HG03442 (cell line): ENCODE measurements around the gene CPSF2.
"Not testable (repeated sequence)": the region's sequence is repeated elsewhere in the genome, so short reads cannot be mapped to it uniquely, and the experiment has no call there.

Experiments used
- ATAC-seq: cut with Tn5 transposase; IDR thresholded peaks from one replicate; pipeline ENCODE4 v1.9.1; 2021; ENCODE audit warnings: mild to moderate bottlenecking, moderate library complexity; ENCODE audit not compliant: unreplicated experiment

CPSF2 gene

DNA sequence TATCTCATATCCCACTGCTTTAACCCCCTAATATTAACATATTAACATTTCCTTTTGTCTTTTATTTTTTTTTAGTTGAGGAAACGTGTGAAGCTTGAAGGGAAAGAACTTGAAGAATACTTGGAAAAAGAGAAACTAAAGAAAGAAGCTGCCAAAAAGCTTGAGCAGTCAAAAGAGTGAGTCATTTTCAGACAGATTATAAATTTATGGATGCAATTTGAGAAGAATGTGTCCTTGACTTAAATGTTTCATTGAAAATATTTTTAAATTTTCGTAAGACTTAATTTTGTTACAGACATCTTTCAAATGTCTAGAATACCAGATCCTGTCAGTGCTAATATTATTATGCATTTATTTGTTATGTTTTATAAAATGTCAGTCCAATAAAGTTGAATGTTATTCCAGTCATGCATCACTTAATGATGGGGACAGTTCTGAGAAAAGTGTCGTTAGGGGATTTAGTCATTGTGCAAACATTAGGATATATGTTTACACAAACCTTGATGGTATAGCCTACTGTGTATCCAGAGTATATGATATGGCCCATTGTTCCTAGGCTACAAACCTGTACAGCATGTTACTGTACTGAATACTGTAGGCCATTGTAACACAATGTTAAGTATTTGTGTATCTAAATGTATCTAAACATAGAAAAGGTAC lies 32.6 kb downstream of the CPSF2 start:
- no peak for ATAC-seq

GRCh38 chr14:92160619-92161018 lies 38.9 kb downstream of the CPSF2 start:
- ATAC-seq, result no peak

DNA sequence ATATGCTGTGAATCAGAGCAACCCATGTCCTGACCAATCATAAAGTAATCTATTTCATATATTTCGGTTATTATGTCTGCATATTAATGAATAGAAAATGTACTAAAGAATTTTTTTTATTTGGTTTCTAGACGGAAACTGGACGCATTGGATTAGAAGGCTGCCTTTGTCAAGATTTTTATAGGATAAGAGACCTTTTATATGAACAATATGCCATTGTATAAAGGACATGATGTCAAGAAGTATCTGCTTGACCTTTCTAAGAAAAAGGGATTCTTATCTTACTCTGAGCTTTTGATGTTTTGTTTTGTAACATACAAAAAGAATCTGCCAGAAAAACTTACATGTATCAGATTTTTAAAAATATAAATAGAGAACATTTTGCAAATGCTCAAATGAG lies 39.8 kb downstream of the CPSF2 start:
- no peak for ATAC-seq

DNA sequence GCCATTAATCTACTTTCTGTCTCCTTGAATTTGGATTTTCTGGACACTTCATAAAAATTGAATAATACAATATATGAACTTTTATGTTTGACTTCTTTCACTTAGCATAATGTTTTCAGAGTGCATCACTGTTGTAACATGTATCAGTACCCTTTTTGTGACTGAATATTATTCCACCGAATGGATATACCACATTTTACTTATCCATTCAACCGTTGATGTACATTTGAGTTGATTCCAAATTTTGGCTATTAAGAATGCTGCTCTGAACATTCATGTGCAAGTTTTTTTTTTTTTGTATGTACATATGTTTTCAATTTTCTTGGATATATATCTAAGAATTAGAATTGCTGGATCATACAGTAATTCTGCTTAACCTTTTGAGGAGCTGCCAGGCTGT lies 43.2 kb downstream of the CPSF2 start:
- ATAC-seq, result no peak

- no peak for ATAC-seq
These were observed 51.9 kb downstream of the CPSF2 start for GRCh38 chr14:92173668-92174067.

DNA sequence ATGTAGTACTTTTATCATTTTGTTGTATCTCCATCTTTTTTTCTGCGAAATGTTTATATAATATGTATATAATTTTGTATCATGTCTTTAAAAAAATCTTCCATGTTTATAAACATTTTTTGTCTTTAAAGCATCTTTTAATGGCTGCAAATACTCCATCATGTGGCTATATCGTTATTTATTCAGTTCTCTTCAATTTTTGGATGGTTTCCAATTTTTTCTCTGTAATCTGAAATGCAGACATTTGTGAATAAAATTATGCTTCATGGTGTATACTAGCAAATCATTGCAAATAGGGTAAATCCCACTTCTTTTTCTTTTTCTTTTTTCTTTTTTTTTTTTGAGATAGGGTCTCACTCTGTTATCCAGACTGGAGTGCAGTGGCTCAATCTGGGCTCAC lies 54.0 kb downstream of the CPSF2 start:
- no peak for ATAC-seq

DNA sequence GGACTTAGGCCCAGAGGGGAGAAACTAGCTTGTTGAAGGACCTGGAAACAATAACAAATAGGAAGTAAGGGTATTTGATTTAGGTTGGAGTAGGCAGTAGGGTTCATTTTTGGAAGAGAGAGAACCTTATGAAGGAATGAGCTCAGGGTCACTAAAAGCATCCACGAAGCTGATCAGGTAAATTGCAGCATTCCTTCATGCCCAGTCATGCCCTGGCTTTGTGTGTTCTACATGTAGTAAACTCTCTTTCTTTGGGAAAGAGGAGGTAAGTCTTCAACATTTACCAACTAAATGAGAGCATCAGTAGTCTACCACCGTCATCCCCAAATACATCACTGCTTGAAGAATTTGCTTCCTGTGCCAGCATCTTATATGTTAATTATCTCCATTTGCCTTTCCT lies 54.7 kb downstream of the CPSF2 start:
- no peak for ATAC-seq

GRCh38 chr14:92179178-92179577 lies 57.4 kb downstream of the CPSF2 start:
- not testable (repeated sequence) for ATAC-seq

DNA sequence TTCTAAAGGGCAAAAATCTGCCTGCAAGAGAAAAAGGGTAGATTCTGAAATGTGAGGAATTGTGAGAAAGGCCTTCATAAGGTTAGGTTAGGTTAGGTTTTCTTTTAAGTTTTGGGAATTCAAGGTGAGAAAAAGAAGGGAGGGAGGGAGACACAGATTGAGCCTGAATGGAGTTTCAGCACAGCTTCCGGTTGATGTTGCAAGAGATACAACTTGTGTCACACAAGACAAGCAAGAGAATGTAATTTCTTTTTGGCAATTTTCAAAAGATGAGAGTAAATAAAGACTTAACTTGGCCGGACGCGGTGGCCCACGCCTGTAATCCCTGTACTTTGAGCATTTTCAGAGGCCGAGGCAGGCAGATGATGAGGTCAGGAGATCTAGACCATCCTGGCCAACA lies 63.8 kb downstream of the CPSF2 start:
- ATAC-seq, result no peak

- not testable (repeated sequence) for ATAC-seq
These were observed 65.8 kb downstream of the CPSF2 start for GRCh38 chr14:92187616-92188015.

DNA sequence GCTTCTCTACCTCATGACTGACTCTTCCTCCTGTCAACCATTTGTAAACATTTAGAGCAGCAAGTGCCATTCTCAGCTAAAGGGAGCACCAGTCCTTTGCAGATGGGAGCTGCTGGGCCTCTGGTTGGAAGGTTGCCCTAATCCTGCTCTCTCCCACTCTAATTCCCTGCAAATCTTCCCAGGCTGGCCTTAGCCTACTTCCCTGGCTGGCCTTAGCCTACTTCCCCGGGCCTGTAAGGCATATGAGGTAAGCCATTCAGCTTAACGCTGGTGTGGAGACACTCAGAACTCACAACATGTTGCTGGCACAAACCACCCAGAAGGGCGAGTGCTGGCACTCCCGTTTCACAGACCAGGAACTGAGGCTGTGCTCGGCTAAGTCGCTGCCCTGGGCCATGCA lies 69.0 kb downstream of the CPSF2 start:
- no peak for ATAC-seq

DNA sequence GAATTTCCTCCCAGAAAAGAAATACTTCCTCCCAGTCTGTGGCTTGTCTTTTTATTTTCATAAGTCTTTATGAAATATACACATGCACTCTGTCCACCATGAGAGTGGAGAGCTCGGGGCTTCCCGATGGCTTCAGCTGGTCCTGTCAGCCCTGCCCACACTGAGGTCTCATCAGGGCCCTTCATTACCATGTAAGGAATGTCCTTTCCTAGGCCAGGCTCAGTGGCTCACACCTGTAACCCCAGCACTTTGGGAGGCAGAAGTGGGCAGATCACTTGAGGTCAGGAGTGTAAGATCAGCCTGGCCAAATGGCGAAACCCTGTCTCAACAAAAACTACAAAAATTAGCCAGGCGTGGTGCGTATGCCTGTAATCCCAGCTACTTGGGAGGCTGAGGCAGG lies 77.0 kb downstream of the CPSF2 start:
- no peak for ATAC-seq

DNA sequence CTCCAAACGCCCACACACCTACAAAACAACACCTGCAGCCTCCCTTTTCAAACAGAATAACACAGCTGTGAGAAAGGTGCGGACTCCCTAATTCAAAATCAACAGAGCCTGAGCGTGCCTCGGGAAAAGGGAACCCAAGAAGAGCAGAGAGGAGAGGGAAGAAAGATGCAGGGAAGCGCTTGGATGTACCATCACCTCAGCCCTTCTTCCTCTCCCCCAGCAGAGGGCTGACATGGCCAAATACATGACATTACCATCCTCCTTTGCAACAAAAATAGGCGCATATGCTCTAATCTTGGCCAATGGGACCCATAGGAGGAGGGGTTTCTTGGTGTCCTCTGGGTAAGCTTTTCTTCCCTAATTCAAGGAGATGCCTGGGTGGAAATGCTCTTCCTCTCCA lies 78.0 kb downstream of the CPSF2 start:
- ATAC-seq, result no peak

DNA sequence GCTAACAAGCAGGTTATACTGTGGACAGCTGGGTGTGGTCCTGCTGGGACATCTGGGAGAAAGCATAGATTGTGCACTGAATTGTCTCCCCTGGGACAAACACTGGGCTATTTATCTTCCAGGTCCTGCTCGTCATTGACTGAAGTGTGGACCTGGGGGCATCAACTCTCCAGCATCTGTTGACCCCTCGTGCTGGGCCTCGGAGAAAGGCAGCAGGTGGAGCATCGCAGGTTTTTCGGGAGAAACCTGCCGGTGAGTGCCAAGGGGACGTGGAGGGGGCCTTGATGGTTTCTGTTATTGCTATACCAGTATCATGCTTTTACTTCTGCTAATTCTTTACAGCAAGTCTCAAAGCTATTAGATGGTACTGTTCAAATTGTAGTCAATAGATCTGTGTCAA lies 81.3 kb downstream of the CPSF2 start:
- no peak for ATAC-seq

GRCh38 chr14:92204792-92205191 lies 83.0 kb downstream of the CPSF2 start:
- ATAC-seq, result no peak

GRCh38 chr14:92207012-92207927 lies 85.5 kb downstream of the CPSF2 start:
- no peak for ATAC-seq

- no peak for ATAC-seq
These were observed 86.1 kb downstream of the CPSF2 start for GRCh38 chr14:92207928-92208265.

- no peak for ATAC-seq
These were observed 87.4 kb downstream of the CPSF2 start for GRCh38 chr14:92209141-92209540.

DNA sequence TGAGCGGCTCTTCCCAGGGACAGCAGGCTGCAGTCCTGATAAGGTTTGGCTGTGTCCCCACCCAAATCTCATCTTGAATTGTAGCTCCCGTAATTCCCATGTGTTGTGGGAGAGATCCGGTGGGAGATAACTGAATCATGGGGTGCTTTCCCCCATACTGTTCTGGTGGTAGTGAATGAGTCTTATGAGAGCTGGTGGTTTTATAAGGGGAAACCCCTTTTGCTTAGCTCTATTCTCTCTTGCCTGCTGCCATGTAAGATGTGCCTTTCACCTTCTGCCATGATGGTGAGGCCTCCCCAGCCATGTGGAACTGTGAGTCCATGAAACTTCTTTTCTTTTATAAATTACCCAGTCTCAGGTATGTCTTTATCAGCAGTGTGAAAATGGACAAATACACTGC lies 91.4 kb downstream of the CPSF2 start:
- not testable (repeated sequence) for ATAC-seq

DNA sequence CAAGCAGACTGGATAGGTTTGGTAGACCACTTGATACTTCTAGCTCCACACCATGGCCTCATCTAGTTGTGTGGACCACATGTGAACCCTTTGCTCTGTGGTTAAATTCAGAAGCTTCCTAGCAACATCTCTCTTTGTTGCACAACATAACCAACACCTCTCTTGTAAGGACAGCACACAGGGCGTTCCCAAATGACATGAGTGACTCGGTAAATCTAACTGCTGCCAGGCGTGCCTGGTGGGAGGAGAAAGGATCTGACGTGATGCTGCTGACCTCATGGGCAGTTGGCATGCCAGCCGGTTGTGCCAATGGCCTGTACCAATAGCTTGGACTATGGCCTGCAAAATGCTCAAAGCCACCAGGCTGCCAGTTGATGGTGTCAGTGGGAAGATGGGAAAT lies 93.8 kb downstream of the CPSF2 start:
- ATAC-seq, result no peak

GRCh38 chr14:92217936-92218335 lies 96.2 kb downstream of the CPSF2 start:
- ATAC-seq, result no peak
